ENCODE data around the gene ABCD1. TPM values are rescaled to one million over a fixed set of nuclear protein-coding genes. Genes with fewer than 3 reads are reported as not detected.
"Not testable (repeated sequence)": the region's sequence is repeated elsewhere in the genome, so short reads cannot be mapped to it uniquely, and the experiment has no call there.

Gene ABCD1
- polyA plus RNA-seq, 1 experiment: 9.2 TPM

GRCh38 chrX:153696100-153696499, 28.6 kb upstream of the ABCD1 start:
- POLR2A ChIA-PET: no interaction called here
- no peak overlapping the region for H3K4me3 ChIP-seq (ENCODE audit: low read depth, low read length)
- no peak for DNase-seq (ENCODE audit: low read depth)
- H3K36me3 ChIP-seq (ENCODE audit: control insufficient read depth, insufficient read depth, low read length): peaks cover 2% of the 10 kb centered on the region; the same call in 1 of the 2 replicates
- no peak for TF ChIP-seq CTCF (IDR thresholded peaks at IDR 0.05; ENCODE audit: insufficient read depth, low read depth, low read length)
- CTCF ChIA-PET: no interaction called here
- H3K27me3 ChIP-seq (ENCODE audit: control insufficient read depth, insufficient read depth, low read length): no peaks in the 10 kb centered on the region

- CTCF ChIA-PET; POLR2A ChIA-PET; H3K36me3 ChIP-seq (ENCODE audit: control insufficient read depth, insufficient read depth, low read length): not testable (repeated sequence)
These were observed 28.1 kb upstream of the ABCD1 start for GRCh38 chrX:153696538-153696937.

GRCh38 chrX:153696986-153697722, 27.5 kb upstream of the ABCD1 start:
- H3K27me3 ChIP-seq (ENCODE audit: control insufficient read depth, insufficient read depth, low read length); H3K36me3 ChIP-seq (ENCODE audit: control insufficient read depth, insufficient read depth, low read length); POLR2A ChIA-PET; DNase-seq (ENCODE audit: low read depth); H3K4me3 ChIP-seq (ENCODE audit: low read depth, low read length); CTCF ChIA-PET: not testable (repeated sequence)

More at GRCh38 chrX:153696538-153696937, 28.1 kb upstream of the ABCD1 start:
- not testable (repeated sequence) for H3K4me3 ChIP-seq (ENCODE audit: low read depth, low read length); DNase-seq (ENCODE audit: low read depth); H3K27me3 ChIP-seq (ENCODE audit: control insufficient read depth, insufficient read depth, low read length)

- Histone ChIP-seq H3K4me3 (ENCODE audit: low read depth, low read length) (no peak overlapping the region), H3K27me3 (ENCODE audit: control insufficient read depth, insufficient read depth, low read length) (no peaks in the 10 kb centered on the region), H3K36me3 (ENCODE audit: control insufficient read depth, insufficient read depth, low read length) (peaks cover 3% of the 10 kb centered on the region)
- ChIA-PET POLR2A (no interaction called here), CTCF (no interaction called here)
- TF ChIP-seq CTCF (IDR thresholded peaks at IDR 0.05; ENCODE audit: insufficient read depth, low read depth, low read length): no peak
- no peak for DNase-seq (ENCODE audit: low read depth)
These were observed 26.5 kb upstream of the ABCD1 start for GRCh38 chrX:153697924-153698865.

- H3K4me3 ChIP-seq (ENCODE audit: low read depth, low read length); H3K36me3 ChIP-seq (ENCODE audit: control insufficient read depth, insufficient read depth, low read length); POLR2A ChIA-PET; H3K27me3 ChIP-seq (ENCODE audit: control insufficient read depth, insufficient read depth, low read length); CTCF ChIA-PET; DNase-seq (ENCODE audit: low read depth): not testable (repeated sequence)
These were observed 25.4 kb upstream of the ABCD1 start for GRCh38 chrX:153699210-153699783.

GRCh38 chrX:153699784-153700371, 24.8 kb upstream of the ABCD1 start:
- H3K4me3 ChIP-seq (ENCODE audit: low read depth, low read length); H3K27me3 ChIP-seq (ENCODE audit: control insufficient read depth, insufficient read depth, low read length); CTCF ChIA-PET; POLR2A ChIA-PET; H3K36me3 ChIP-seq (ENCODE audit: control insufficient read depth, insufficient read depth, low read length); DNase-seq (ENCODE audit: low read depth): not testable (repeated sequence)
